Measurements from ENCODE around the gene ORAI2.

GRCh38 chr7:102451371-102452054, 18.1 kb downstream of the ORAI2 start:
- no peak for TF ChIP-seq RNF2 (IDR thresholded peaks at IDR 0.05; ENCODE audit: borderline replicate concordance, low read depth)
- TF ChIP-seq KDM1A (IDR thresholded peaks at IDR 0.05; ENCODE audit: low read depth), result no peak
- TF ChIP-seq CTCF (IDR thresholded peaks at IDR 0.05), result no peak
- TF ChIP-seq POLR2AphosphoS2 (conservative IDR thresholded peaks at IDR 0.05; ENCODE audit: low read length), result no peak
- no peak for TF ChIP-seq ZNF302 (CRISPR knock-in tag; IDR thresholded peaks at IDR 0.05)
- TF ChIP-seq MAFK (IDR thresholded peaks at IDR 0.05; ENCODE audit: partially characterized antibody), result no peak
- TF ChIP-seq POLR2A (IDR thresholded peaks at IDR 0.05; ENCODE audit: low read length), result no peak
- no peak for TF ChIP-seq FOSL2 (IDR thresholded peaks at IDR 0.05)
- TF ChIP-seq FOSL2 (CRISPR knock-in tag; IDR thresholded peaks at IDR 0.05), result no peak
- no peak for TF ChIP-seq PHF8 (IDR thresholded peaks at IDR 0.05; ENCODE audit: borderline replicate concordance, low read depth)
- TF ChIP-seq JUN (IDR thresholded peaks at IDR 0.05), result no peak
- TF ChIP-seq CEBPB (IDR thresholded peaks at IDR 0.05), result no peak
